SK-N-SH treated with all-trans-retinoic acid at 6 μM for 48 hours (cell line): ENCODE data around the gene TAF3.

Source experiments
- ATAC-seq: fragments of 200-7000 bp; cut with Tn5 transposase; 3 replicates; pipeline ENCODE4 v1.9.1; 2020; ENCODE audit warnings: mild to moderate bottlenecking, moderate library complexity
- ARNTL ChIP-seq: fragments of 450-650 bp; formaldehyde crosslinking; IDR thresholded peaks from 2 replicates; pipeline ENCODE4 v1.5.0; 2020; ENCODE audit warnings: low read depth, mild to moderate bottlenecking, moderate library complexity, borderline replicate concordance
- BACH2 ChIP-seq: fragments of 250-450 bp; sonication (Bioruptor Pico); IDR thresholded peaks from 2 replicates; pipeline ENCODE4 v1.9.0; 2021; ENCODE audit warnings: mild to moderate bottlenecking, borderline replicate concordance
- CREB5 ChIP-seq: fragments of 250-450 bp; sonication (Bioruptor Pico); IDR thresholded peaks from 2 replicates; pipeline ENCODE4 v1.5.1; 2020; ENCODE audit warnings: low read depth, mild to moderate bottlenecking, moderate library complexity
- CSDC2 ChIP-seq: fragments of 250-450 bp; sonication (Bioruptor Pico); IDR thresholded peaks from 2 replicates; pipeline ENCODE4 v1.5.0; 2020; ENCODE audit warnings: mild to moderate bottlenecking, moderate library complexity
- CSRNP3 ChIP-seq: fragments of 250-450 bp; sonication (Bioruptor Pico); IDR thresholded peaks from 2 replicates; pipeline ENCODE4 v1.5.1; 2021; ENCODE audit warnings: mild to moderate bottlenecking, moderate library complexity
- ESRRG ChIP-seq: fragments of 250-450 bp; sonication (Bioruptor Pico); IDR thresholded peaks from 2 replicates; pipeline ENCODE4 v1.6.1; 2021; ENCODE audit warnings: mild to moderate bottlenecking
- GLIS3 ChIP-seq: fragments of 250-450 bp; sonication (Bioruptor Pico); IDR thresholded peaks from 2 replicates; pipeline ENCODE4 v1.5.0; 2020; ENCODE audit warnings: mild to moderate bottlenecking, moderate library complexity
- ISL1 ChIP-seq: fragments of 250-450 bp; sonication (Bioruptor Pico); IDR thresholded peaks from 2 replicates; pipeline ENCODE4 v2.1.2; 2022; ENCODE audit warnings: mild to moderate bottlenecking, moderate library complexity
- OSR1 ChIP-seq: fragments of 250-450 bp; sonication (Bioruptor Pico); IDR thresholded peaks from 2 replicates; pipeline ENCODE4 v1.8.0; 2022; ENCODE audit warnings: moderate library complexity, mild to moderate bottlenecking, inconsistent platforms
- PATZ1 ChIP-seq: fragments of 250-450 bp; sonication (Bioruptor Pico); IDR thresholded peaks from 2 replicates; pipeline ENCODE4 v1.8.0; 2020; ENCODE audit warnings: mild to moderate bottlenecking, moderate library complexity, borderline replicate concordance
- POU6F1 ChIP-seq: fragments of 250-450 bp; sonication (Bioruptor Pico); IDR thresholded peaks from 2 replicates; pipeline ENCODE4 v1.8.0; 2021; ENCODE audit warnings: low read depth, mild to moderate bottlenecking, moderate library complexity, borderline replicate concordance
- PPARA ChIP-seq: fragments of 250-450 bp; sonication (Bioruptor Pico); IDR thresholded peaks from 2 replicates; pipeline ENCODE4 v1.5.0; 2020; ENCODE audit warnings: mild to moderate bottlenecking, borderline replicate concordance
- RARB ChIP-seq: fragments of 250-450 bp; sonication (Bioruptor Pico); IDR thresholded peaks from 2 replicates; pipeline ENCODE4 v1.8.0; 2021; ENCODE audit warnings: mild to moderate bottlenecking, moderate library complexity
- SNAI2 ChIP-seq: fragments of 250-450 bp; sonication (Bioruptor Pico); IDR thresholded peaks from 2 replicates; pipeline ENCODE4 v1.5.0; 2020; ENCODE audit warnings: mild to moderate bottlenecking, moderate library complexity
- TCF4 ChIP-seq: fragments of 250-450 bp; sonication (Bioruptor Pico); IDR thresholded peaks from 2 replicates; pipeline ENCODE4 v1.8.0; 2021; ENCODE audit warnings: mild to moderate bottlenecking, moderate library complexity, borderline replicate concordance
- TOX ChIP-seq: fragments of 250-450 bp; sonication (Bioruptor Pico); IDR thresholded peaks from 2 replicates; pipeline ENCODE4 v1.8.0; 2021; ENCODE audit warnings: mild to moderate bottlenecking, moderate library complexity, borderline replicate concordance
- ZC3H10 ChIP-seq: fragments of 250-450 bp; sonication (Bioruptor Pico); IDR thresholded peaks from 2 replicates; pipeline ENCODE4 v1.5.1; 2021; ENCODE audit warnings: mild to moderate bottlenecking, moderate library complexity
- ZFP3 ChIP-seq: fragments of 250-450 bp; sonication (Bioruptor Pico); IDR thresholded peaks from 2 replicates; pipeline ENCODE4 v1.5.0; 2020; ENCODE audit warnings: mild to moderate bottlenecking, moderate library complexity
- ZFP30 ChIP-seq: fragments of 450-650 bp; formaldehyde crosslinking; IDR thresholded peaks from 2 replicates; pipeline ENCODE4 v1.5.0; 2022; ENCODE audit warnings: mild to moderate bottlenecking, moderate library complexity
- ZNF565 ChIP-seq: fragments of 450-650 bp; formaldehyde crosslinking; conservative IDR thresholded peaks from 2 replicates; pipeline ENCODE4 v1.5.0; 2020; ENCODE audit warnings: low read depth, mild to moderate bottlenecking, moderate library complexity
- ZNF70 ChIP-seq: fragments of 450-650 bp; formaldehyde crosslinking; IDR thresholded peaks from 2 replicates; pipeline ENCODE4 v1.5.0; 2020; ENCODE audit warnings: mild to moderate bottlenecking, moderate library complexity
- ZNF8 ChIP-seq: fragments of 450-650 bp; formaldehyde crosslinking; IDR thresholded peaks from 2 replicates; pipeline ENCODE4 v1.5.0; 2020; ENCODE audit warnings: mild to moderate bottlenecking, moderate library complexity
- TF ChIP-seq, protein P1 (sequence below): fragments of 250-450 bp; sonication (Bioruptor Pico); IDR thresholded peaks from 2 replicates; pipeline ENCODE4 v1.5.0; 2020; ENCODE audit warnings: mild to moderate bottlenecking, moderate library complexity

Gene TAF3

DNA sequence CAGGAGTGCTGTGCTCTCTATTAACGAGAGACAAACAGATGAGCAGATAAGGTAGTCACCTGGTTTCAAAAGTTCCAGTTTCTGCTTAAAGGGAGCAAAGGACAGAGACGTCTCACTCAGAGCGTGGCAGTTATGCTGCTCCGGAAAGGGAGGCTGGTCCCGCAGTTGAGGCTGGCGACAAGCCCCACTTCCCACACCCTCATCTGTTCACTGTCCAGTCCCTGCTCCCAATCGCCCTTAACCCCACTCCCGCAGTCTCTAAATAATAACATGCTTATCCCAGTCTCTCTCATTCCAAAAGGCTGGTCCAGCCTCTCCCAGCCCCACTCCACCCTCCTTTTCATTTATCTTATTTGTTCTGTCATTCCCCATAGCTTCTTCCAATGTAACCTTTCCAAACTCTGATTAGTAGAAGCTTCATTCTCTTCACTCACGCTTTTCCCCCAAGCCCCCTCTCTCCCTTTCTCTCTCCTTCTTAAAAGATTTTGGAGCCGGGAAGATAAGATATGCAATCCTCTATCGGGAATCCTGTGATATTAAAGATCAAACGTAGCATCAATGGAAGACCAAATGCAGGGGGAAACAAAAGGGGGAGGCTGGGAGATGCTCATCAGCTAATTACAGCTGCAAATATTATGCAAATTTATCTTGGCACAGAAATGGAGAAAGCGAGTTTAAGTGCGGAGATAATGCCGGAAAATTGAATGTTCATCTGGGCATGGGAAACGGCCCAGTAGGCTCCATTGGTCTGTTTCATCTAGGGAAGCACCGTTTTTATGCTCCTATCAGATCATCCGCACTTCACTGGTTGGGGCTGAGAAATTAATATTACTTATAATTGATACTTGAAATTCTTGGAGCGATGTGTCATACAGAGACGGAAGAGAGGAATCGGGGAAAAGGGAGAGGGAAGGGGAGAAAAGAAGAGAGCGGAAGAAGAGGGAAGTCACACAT lies 219.9 kb downstream of the TAF3 start:
- TF ChIP-seq ZNF70 (CRISPR knock-in tag) (no peak), ZNF8 (CRISPR knock-in tag) (no peak), TCF4 (CRISPR knock-in tag) (no peak)
- no peak for ATAC-seq

GRCh38 chr10:8039321-8039881 lies 221.1 kb downstream of the TAF3 start:
- TF ChIP-seq ZNF8 (CRISPR knock-in tag) (no peak), OSR1 (CRISPR knock-in tag) (no peak), ZNF70 (CRISPR knock-in tag) (no peak)
- ATAC-seq: no peak

DNA sequence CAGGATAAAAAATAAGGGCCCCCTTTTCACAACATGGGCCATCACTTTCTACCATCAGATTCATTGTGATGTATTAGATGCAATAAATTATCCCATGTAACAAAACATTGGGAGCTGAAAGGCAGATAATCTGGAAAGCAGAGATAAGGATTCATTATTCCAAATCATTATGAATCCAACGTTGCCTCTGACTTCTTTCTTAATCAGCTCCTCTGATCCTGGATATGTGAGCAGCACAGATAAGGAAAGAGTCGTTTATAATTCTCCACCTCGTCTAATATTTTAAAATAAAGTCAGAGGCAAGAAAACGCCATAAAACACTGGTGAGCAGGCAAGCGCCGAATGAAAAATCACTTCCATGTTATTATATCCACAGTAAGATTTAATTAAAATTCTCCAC lies 222.3 kb downstream of the TAF3 start:
- ATAC-seq: no peak
- TF ChIP-seq BACH2 (CRISPR knock-in tag) (no peak), ZNF565 (CRISPR knock-in tag) (no peak), ISL1 (CRISPR knock-in tag) (no peak), ZFP3 (CRISPR knock-in tag) (no peak), ESRRG (CRISPR knock-in tag) (no peak), CSDC2 (CRISPR knock-in tag) (no peak), TCF4 (CRISPR knock-in tag) (no peak), TOX (CRISPR knock-in tag) (no peak), SNAI2 (CRISPR knock-in tag) (no peak), POU6F1 (CRISPR knock-in tag) (no peak), PPARA (CRISPR knock-in tag) (no peak), GLIS3 (no peak), ZNF8 (CRISPR knock-in tag) (no peak), ZC3H10 (CRISPR knock-in tag) (no peak), ARNTL (CRISPR knock-in tag) (no peak), ZNF70 (CRISPR knock-in tag) (no peak), PATZ1 (CRISPR knock-in tag) (no peak), CSRNP3 (CRISPR knock-in tag) (no peak), CREB5 (no peak), OSR1 (CRISPR knock-in tag) (no peak)

DNA sequence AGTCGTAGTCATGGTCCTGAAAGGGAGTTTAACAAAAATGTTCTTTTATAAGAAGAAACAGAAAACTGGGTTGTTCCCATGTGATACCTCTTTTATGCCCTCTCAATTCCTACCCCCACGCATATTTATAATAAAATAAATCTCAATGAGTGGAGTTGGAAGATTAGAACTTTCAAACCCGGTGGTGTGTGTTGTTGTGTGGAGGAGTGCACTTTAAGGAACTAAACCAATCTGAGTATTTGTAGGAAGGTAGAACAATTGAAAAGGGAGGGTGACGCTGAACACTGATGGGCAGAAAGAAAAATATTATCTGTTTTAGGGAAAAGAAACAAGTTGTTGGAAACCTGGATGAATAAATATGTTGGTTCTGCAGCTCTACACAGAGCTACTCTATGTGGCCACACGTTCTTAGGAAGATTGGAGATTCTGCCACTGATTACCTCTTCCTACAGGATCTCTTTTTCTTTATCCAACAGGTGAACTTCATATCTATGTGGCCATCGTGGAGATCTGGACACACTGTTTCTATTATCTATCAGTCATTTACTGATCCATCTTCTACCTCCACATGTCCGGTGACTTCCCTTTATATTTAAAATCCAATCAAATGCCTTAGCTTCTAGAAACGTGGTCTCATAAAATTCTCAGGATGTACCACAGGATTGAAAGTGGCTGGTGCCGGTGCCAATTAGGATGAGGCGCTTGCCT lies 223.1 kb downstream of the TAF3 start:
- TF ChIP-seq PPARA (CRISPR knock-in tag) (no peak), ZNF70 (CRISPR knock-in tag) (no peak), ISL1 (CRISPR knock-in tag) (no peak), ZFP3 (CRISPR knock-in tag) (no peak), ZNF565 (CRISPR knock-in tag) (no peak), CSDC2 (CRISPR knock-in tag) (no peak), RARB (no peak), OSR1 (CRISPR knock-in tag) (no peak), GLIS3 (no peak), ESRRG (CRISPR knock-in tag) (no peak), ZFP30 (CRISPR knock-in tag) (no peak), POU6F1 (CRISPR knock-in tag) (no peak)
- TF ChIP-seq, protein P1, sequence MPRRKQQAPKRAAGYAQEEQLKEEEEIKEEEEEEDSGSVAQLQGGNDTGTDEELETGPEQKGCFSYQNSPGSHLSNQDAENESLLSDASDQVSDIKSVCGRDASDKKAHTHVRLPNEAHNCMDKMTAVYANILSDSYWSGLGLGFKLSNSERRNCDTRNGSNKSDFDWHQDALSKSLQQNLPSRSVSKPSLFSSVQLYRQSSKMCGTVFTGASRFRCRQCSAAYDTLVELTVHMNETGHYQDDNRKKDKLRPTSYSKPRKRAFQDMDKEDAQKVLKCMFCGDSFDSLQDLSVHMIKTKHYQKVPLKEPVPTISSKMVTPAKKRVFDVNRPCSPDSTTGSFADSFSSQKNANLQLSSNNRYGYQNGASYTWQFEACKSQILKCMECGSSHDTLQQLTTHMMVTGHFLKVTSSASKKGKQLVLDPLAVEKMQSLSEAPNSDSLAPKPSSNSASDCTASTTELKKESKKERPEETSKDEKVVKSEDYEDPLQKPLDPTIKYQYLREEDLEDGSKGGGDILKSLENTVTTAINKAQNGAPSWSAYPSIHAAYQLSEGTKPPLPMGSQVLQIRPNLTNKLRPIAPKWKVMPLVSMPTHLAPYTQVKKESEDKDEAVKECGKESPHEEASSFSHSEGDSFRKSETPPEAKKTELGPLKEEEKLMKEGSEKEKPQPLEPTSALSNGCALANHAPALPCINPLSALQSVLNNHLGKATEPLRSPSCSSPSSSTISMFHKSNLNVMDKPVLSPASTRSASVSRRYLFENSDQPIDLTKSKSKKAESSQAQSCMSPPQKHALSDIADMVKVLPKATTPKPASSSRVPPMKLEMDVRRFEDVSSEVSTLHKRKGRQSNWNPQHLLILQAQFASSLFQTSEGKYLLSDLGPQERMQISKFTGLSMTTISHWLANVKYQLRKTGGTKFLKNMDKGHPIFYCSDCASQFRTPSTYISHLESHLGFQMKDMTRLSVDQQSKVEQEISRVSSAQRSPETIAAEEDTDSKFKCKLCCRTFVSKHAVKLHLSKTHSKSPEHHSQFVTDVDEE (CRISPR knock-in tag): no peak

More for the DNA sequence above, 223.1 kb downstream of the TAF3 start:
- no peak for ATAC-seq
